OCI-LY7 (cell line): Measurements from ENCODE around the gene TMEM14A.

Experiments
- EZH2phosphoT487 ChIP-seq: fragments of 200-600 bp; sonication (generic); IDR thresholded peaks from 2 replicates; pipeline ENCODE4 v1.6.1; 2018; ENCODE audit warnings: low read depth, borderline replicate concordance, mild to moderate bottlenecking, mixed run types, antibody characterized with exemption, low read length, moderate library complexity, mixed read lengths
- TF ChIP-seq, protein P1 (sequence below): fragments of 200-600 bp; sonication (generic); conservative IDR thresholded peaks from 2 replicates; pipeline ENCODE4 v1.5.1; 2014; ENCODE audit warnings: mild to moderate bottlenecking, antibody characterized with exemption, low read length, moderate library complexity, mixed read lengths

DNA sequence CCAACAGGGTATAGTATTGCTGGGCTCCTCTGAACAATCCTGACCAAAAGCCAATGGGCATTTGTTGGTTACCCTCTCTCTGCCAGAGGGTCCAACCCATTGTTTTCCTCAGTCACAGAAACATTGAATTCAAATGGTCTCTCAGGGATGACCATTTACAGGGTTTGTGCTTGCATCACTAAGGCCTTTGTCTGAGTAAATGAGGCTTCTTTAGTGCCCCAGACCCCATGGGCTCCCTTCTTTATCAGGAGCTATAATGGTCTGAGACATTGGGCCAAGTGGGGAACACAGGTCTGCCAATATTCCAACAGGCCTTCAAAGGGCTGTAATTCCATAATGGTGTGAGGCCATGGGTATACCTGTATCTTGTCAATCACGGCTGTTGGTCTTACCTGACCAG lies 65.2 kb downstream of the TMEM14A start:
- TF ChIP-seq, protein P1, sequence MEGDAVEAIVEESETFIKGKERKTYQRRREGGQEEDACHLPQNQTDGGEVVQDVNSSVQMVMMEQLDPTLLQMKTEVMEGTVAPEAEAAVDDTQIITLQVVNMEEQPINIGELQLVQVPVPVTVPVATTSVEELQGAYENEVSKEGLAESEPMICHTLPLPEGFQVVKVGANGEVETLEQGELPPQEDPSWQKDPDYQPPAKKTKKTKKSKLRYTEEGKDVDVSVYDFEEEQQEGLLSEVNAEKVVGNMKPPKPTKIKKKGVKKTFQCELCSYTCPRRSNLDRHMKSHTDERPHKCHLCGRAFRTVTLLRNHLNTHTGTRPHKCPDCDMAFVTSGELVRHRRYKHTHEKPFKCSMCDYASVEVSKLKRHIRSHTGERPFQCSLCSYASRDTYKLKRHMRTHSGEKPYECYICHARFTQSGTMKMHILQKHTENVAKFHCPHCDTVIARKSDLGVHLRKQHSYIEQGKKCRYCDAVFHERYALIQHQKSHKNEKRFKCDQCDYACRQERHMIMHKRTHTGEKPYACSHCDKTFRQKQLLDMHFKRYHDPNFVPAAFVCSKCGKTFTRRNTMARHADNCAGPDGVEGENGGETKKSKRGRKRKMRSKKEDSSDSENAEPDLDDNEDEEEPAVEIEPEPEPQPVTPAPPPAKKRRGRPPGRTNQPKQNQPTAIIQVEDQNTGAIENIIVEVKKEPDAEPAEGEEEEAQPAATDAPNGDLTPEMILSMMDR: no peak
- no peak for TF ChIP-seq EZH2phosphoT487
